ENCODE measurements around the gene FMNL2. TPM values are rescaled to one million over a fixed set of nuclear protein-coding genes. Genes with fewer than 3 reads are reported as not detected.

FMNL2 gene
- total RNA-seq, 1 experiment from 2014 or later, result 38.2 TPM

DNA sequence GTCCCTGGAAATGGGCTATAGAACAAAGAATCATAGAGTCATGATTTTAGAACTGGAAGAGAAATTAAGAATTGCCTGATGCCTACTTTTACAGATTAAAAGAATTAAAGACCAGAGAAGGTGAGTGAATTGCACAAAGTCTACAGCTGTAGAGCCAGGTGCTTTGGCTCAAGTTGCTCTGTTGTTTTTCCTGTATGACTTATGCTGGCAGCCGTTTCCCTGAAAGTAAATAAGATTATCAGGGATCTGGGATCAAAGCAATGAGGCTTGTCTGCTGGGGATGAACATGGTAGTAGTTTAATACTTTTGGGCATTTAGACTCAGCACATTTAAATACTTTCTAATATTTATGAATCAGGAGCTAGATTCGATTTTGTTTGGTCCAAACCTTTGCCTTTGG lies 215.4 kb downstream of the FMNL2 start:
- no peak overlapping the region for H3K4me3 ChIP-seq (ENCODE audit: low read depth, low read length)
- CTCF ChIA-PET, result no interaction called here
- H3K9me3 ChIP-seq, result no peaks in the 10 kb centered on the region
- no TSS peak for BruUV-seq (replicated peaks)
- H3K4me3 Mint-ChIP-seq (ENCODE audit: unreplicated experiment), result no peak overlapping the region
- intact Hi-C loops (cut with micrococcal nuclease; ENCODE audit: unreplicated experiment), result no loop called here
- H3K4me1 Mint-ChIP-seq (ENCODE audit: low read depth, unreplicated experiment), result peaks cover 7% of the 10 kb centered on the region
- POLR2A ChIA-PET, result no interaction called here
- peaks cover 5% of the 10 kb centered on the region; the same call in 1 of the 2 replicates for H3K4me1 ChIP-seq
- H3K36me3 ChIP-seq (ENCODE audit: control insufficient read depth, insufficient read depth, low read length), result peaks cover 1% of the 10 kb centered on the region; the same call in 1 of the 2 replicates
- DNase-seq, result no peak
- H3K36me3 Mint-ChIP-seq (ENCODE audit: insufficient read depth, unreplicated experiment), result no peaks in the 10 kb centered on the region
- TF ChIP-seq, protein P1, sequence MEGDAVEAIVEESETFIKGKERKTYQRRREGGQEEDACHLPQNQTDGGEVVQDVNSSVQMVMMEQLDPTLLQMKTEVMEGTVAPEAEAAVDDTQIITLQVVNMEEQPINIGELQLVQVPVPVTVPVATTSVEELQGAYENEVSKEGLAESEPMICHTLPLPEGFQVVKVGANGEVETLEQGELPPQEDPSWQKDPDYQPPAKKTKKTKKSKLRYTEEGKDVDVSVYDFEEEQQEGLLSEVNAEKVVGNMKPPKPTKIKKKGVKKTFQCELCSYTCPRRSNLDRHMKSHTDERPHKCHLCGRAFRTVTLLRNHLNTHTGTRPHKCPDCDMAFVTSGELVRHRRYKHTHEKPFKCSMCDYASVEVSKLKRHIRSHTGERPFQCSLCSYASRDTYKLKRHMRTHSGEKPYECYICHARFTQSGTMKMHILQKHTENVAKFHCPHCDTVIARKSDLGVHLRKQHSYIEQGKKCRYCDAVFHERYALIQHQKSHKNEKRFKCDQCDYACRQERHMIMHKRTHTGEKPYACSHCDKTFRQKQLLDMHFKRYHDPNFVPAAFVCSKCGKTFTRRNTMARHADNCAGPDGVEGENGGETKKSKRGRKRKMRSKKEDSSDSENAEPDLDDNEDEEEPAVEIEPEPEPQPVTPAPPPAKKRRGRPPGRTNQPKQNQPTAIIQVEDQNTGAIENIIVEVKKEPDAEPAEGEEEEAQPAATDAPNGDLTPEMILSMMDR (IDR thresholded peaks at IDR 0.05; ENCODE audit: insufficient read depth in 1 of 2, low read depth in 1 of 2, low read length in 1 of 2, severe bottlenecking in 1 of 2, unreplicated experiment in 1 of 2), result no peak
- no peaks in the 10 kb centered on the region for H3K9me3 Mint-ChIP-seq (ENCODE audit: unreplicated experiment)
- H3K27me3 Mint-ChIP-seq (ENCODE audit: insufficient read depth, unreplicated experiment), result no peaks in the 10 kb centered on the region
- H3K27me3 ChIP-seq (replicated peaks; ENCODE audit: control insufficient read depth, insufficient read depth, low read length), result no peaks in the 10 kb centered on the region
- H3K27ac Mint-ChIP-seq (ENCODE audit: unreplicated experiment), result no peak overlapping the region

DNA sequence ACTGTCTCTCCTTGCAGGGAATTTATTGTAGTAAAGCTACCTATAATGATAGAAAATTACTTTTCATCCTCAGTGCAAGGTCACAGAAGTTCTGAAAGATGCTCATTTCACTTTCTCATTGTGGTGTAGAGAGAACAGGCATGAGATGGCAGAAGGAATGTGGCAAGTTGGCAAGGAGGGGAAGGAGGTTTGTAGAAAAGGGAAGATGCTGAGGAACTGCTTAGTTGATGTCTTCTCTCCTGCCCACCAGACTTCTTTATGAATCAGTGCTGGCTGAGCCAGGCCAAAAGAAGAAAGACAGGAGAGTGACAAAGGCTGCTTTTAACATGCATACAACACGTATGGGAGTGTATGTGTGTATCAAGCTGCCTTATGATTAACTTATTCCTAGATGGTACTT lies 217.9 kb downstream of the FMNL2 start:
- BruUV-seq (replicated peaks), result no TSS peak
- Histone ChIP-seq H3K36me3 (ENCODE audit: control insufficient read depth, insufficient read depth, low read length) (no peaks in the 10 kb centered on the region), H3K4me1 (peaks cover 5% of the 10 kb centered on the region; the same call in 1 of the 2 replicates), H3K9me3 (no peaks in the 10 kb centered on the region), H3K4me3 (ENCODE audit: low read depth, low read length) (no peak overlapping the region), H3K27me3 (replicated peaks; ENCODE audit: control insufficient read depth, insufficient read depth, low read length) (no peaks in the 10 kb centered on the region)
- Mint-ChIP-seq H3K36me3 (ENCODE audit: insufficient read depth, unreplicated experiment) (no peaks in the 10 kb centered on the region), H3K27me3 (ENCODE audit: insufficient read depth, unreplicated experiment) (no peaks in the 10 kb centered on the region), H3K4me1 (ENCODE audit: low read depth, unreplicated experiment) (peaks cover 7% of the 10 kb centered on the region), H3K9me3 (ENCODE audit: unreplicated experiment) (no peaks in the 10 kb centered on the region), H3K27ac (ENCODE audit: unreplicated experiment) (peak overlapping the region; percentile 45), H3K4me3 (ENCODE audit: unreplicated experiment) (no peak overlapping the region)
- ChIA-PET CTCF (no interaction called here), POLR2A (no interaction called here)
- intact Hi-C loops (cut with micrococcal nuclease; ENCODE audit: unreplicated experiment), result no loop called here
- DNase-seq, result no peak
- TF ChIP-seq, protein P1 (IDR thresholded peaks at IDR 0.05; ENCODE audit: insufficient read depth in 1 of 2, low read depth in 1 of 2, low read length in 1 of 2, severe bottlenecking in 1 of 2, unreplicated experiment in 1 of 2), result no peak

DNA sequence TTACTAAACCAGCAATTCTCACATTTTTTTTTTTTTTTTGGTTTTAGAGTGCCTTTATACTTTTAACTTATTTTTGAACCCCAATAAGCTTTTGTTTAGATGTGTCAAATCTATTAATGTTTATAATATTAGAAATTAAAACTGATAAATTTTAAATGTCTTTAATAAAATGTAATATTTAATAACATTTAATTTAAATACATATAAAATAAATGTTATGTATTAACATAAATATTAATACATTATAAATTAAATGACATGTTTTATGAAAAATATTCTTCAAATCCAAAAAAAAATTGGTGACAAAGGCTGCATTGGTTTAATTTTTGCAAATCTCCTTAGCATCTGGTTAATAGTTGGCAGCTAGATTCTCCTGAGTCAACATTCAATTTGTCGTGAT lies 218.5 kb downstream of the FMNL2 start:
- peaks cover 7% of the 10 kb centered on the region for H3K4me1 Mint-ChIP-seq (ENCODE audit: low read depth, unreplicated experiment)
- no peaks in the 10 kb centered on the region for H3K9me3 ChIP-seq
- peaks cover 3% of the 10 kb centered on the region for H3K36me3 Mint-ChIP-seq (ENCODE audit: insufficient read depth, unreplicated experiment)
- POLR2A ChIA-PET, result no interaction called here
- no peak overlapping the region for H3K4me3 Mint-ChIP-seq (ENCODE audit: unreplicated experiment)
- H3K36me3 ChIP-seq (ENCODE audit: control insufficient read depth, insufficient read depth, low read length), result no peaks in the 10 kb centered on the region
- TF ChIP-seq, protein P1 (IDR thresholded peaks at IDR 0.05; ENCODE audit: insufficient read depth in 1 of 2, low read depth in 1 of 2, low read length in 1 of 2, severe bottlenecking in 1 of 2, unreplicated experiment in 1 of 2), result no peak
- intact Hi-C loops (cut with micrococcal nuclease; ENCODE audit: unreplicated experiment), result no loop called here
- H3K27me3 Mint-ChIP-seq (ENCODE audit: insufficient read depth, unreplicated experiment), result no peaks in the 10 kb centered on the region
- no TSS peak for BruUV-seq (replicated peaks)
- no peaks in the 10 kb centered on the region for H3K27me3 ChIP-seq (replicated peaks; ENCODE audit: control insufficient read depth, insufficient read depth, low read length)
- no peaks in the 10 kb centered on the region for H3K9me3 Mint-ChIP-seq (ENCODE audit: unreplicated experiment)
- CTCF ChIA-PET, result no interaction called here
- no peak overlapping the region for H3K27ac Mint-ChIP-seq (ENCODE audit: unreplicated experiment)
- H3K4me3 ChIP-seq (ENCODE audit: low read depth, low read length), result no peak overlapping the region
- no peak for DNase-seq
- H3K4me1 ChIP-seq, result peaks cover 5% of the 10 kb centered on the region; the same call in 1 of the 2 replicates
